Endodermal cell (in vitro differentiated cells): Measurements from ENCODE around the gene MTA1. TPM values are rescaled to one million over a fixed set of nuclear protein-coding genes. Genes with fewer than 3 reads are reported as not detected.

Experiments
- DNase-seq: peaks from one replicate; pipeline ENCODE4 v3.0.0-alpha.2; 2017
- H3K27ac ChIP-seq: 2 replicates; pipeline ENCODE4 v1.5.1; 2013; ENCODE audit warnings: mild to moderate bottlenecking, low read depth, low read length, moderate library complexity
- H3K27me3 ChIP-seq: 2 replicates; pipeline ENCODE4 v1.6.1; 2013; ENCODE audit warnings: mild to moderate bottlenecking, low read length, moderate library complexity; ENCODE audit not compliant: insufficient read depth, control insufficient read depth, poor library complexity, severe bottlenecking
- H3K36me3 ChIP-seq: 2 replicates; pipeline ENCODE4 v1.7.0; 2013; ENCODE audit warnings: mild to moderate bottlenecking, low read length, moderate library complexity; ENCODE audit not compliant: control insufficient read depth, insufficient read depth
- H3K4me1 ChIP-seq: one replicate; pipeline ENCODE4 v1.7.0; 2013; ENCODE audit warnings: low read length; ENCODE audit not compliant: control insufficient read depth, insufficient read depth
- H3K4me3 ChIP-seq: 2 replicates; pipeline ENCODE4 v1.5.1; 2013; ENCODE audit warnings: mild to moderate bottlenecking, low read length, moderate library complexity
- H3K9ac ChIP-seq: 2 replicates; pipeline ENCODE4 v1.6.1; 2013; ENCODE audit warnings: mild to moderate bottlenecking, low read length, moderate library complexity; ENCODE audit not compliant: poor library complexity, severe bottlenecking; ENCODE audit errors: extremely low read depth
- H3K9me3 ChIP-seq: 2 replicates; pipeline ENCODE4 v1.6.1; 2013; ENCODE audit warnings: mild to moderate bottlenecking, low read length, moderate library complexity; ENCODE audit not compliant: control insufficient read depth
- H3K27ac Mint-ChIP-seq: 2 replicates; pipeline ENCODE4 v1.8.0; 2020; ENCODE audit warnings: mixed read lengths
- H3K27me3 Mint-ChIP-seq: 2 replicates; pipeline ENCODE4 v1.8.0; 2021; ENCODE audit warnings: mild to moderate bottlenecking, mixed read lengths; ENCODE audit not compliant: insufficient read depth
- H3K36me3 Mint-ChIP-seq: 2 replicates; pipeline ENCODE4 v1.8.0; 2020; ENCODE audit warnings: low read depth, mixed read lengths
- H3K4me1 Mint-ChIP-seq: 2 replicates; pipeline ENCODE4 v1.8.0; 2020; ENCODE audit warnings: mixed read lengths
- H3K4me3 Mint-ChIP-seq: 2 replicates; pipeline ENCODE4 v1.8.0; 2020; ENCODE audit warnings: mild to moderate bottlenecking, moderate library complexity, mixed read lengths
- H3K9me3 Mint-ChIP-seq: 2 replicates; pipeline ENCODE4 v1.8.0; 2020; ENCODE audit warnings: mild to moderate bottlenecking, mixed read lengths
- CTCF ChIP-seq: fragments of 200-600 bp; sonication (generic); conservative IDR thresholded peaks from 2 replicates; pipeline ENCODE4 v1.5.0; 2021; ENCODE audit warnings: antibody characterized with exemption, mild to moderate bottlenecking
- WGBS, 2 experiments: methylation state at CpG; one replicate each; pipeline versions ENCODE4 v1.1.5 to v1.1.7; 2013; ENCODE audit warnings: missing lambda C conversion rate in 2 of 2, mixed read lengths in 1 of 2; ENCODE audit not compliant: insufficient coverage in 1 of 2, insufficient read length in 1 of 2; 5-methylcytosine and 5-hydroxymethylcytosine counted together
- total RNA-seq, 2 donors: library from RNA; stranded (reverse); fragmentation: NEBNext Ultra II Directional in 1 of 2; extraction: Animal tissue kit (Norgen Biotek cat#: 25700) in 1 of 2; gene quantifications; 2 replicates in 1 of 2; 3 replicates in 1 of 2; pipeline ENCODE4 v1.2.1, GENCODE V29; 2021

Gene MTA1
- total RNA-seq, 2 donors from 2014 or later, result 245 to 246 TPM

GRCh38 chr14:105415481-105416428 is 3.9 kb upstream of the MTA1 start:
- no peak overlapping the region for H3K9ac ChIP-seq
- peaks cover 46% of the 10 kb centered on the region for H3K27me3 Mint-ChIP-seq
- H3K36me3 Mint-ChIP-seq, result peaks cover 10% of the 10 kb centered on the region
- peaks cover 4% of the 10 kb centered on the region for H3K4me1 ChIP-seq
- H3K4me1 Mint-ChIP-seq, result peaks cover 8% of the 10 kb centered on the region
- no peaks in the 10 kb centered on the region for H3K36me3 ChIP-seq
- 91 to 92% methylated on average over 20 to 25 of the region's 25 CpGs for WGBS, 2 experiments
- H3K27me3 ChIP-seq, result peaks cover 37% of the 10 kb centered on the region
- H3K4me3 Mint-ChIP-seq, result peak overlapping the region; percentile 60
- no peak overlapping the region for H3K27ac Mint-ChIP-seq
- DNase-seq, result peak; percentile 43
- H3K9me3 ChIP-seq, result no peaks in the 10 kb centered on the region
- peak overlapping the region; percentile 71 for H3K4me3 ChIP-seq
- H3K9me3 Mint-ChIP-seq, result no peaks in the 10 kb centered on the region
- no peak for TF ChIP-seq CTCF
- H3K27ac ChIP-seq, result no peak overlapping the region

- peaks cover 5% of the 10 kb centered on the region for H3K36me3 ChIP-seq
- peaks cover 30% of the 10 kb centered on the region for H3K27me3 ChIP-seq
- TF ChIP-seq CTCF, result no peak
- H3K4me1 Mint-ChIP-seq, result peaks cover 8% of the 10 kb centered on the region
- no peak overlapping the region for H3K9ac ChIP-seq
- H3K27ac Mint-ChIP-seq, result no peak overlapping the region
- H3K27me3 Mint-ChIP-seq, result peaks cover 39% of the 10 kb centered on the region
- H3K4me1 ChIP-seq, result peaks cover 4% of the 10 kb centered on the region
- H3K9me3 ChIP-seq, result no peaks in the 10 kb centered on the region
- no peak for DNase-seq
- H3K4me3 ChIP-seq, result no peak overlapping the region
- no peaks in the 10 kb centered on the region for H3K9me3 Mint-ChIP-seq
- peaks cover 10% of the 10 kb centered on the region for H3K36me3 Mint-ChIP-seq
- no peak overlapping the region for H3K4me3 Mint-ChIP-seq
- 95 to 100% methylated on average over 3 to 10 of the region's 11 CpGs for WGBS, 2 experiments
- no peak overlapping the region for H3K27ac ChIP-seq
Measured at GRCh38 chr14:105416671-105417070, 3.0 kb upstream of the MTA1 start.

GRCh38 chr14:105417690-105418121 is 1.9 kb upstream of the MTA1 start:
- Histone ChIP-seq H3K27me3 (peaks cover 20% of the 10 kb centered on the region), H3K4me1 (peaks cover 4% of the 10 kb centered on the region), H3K36me3 (peaks cover 11% of the 10 kb centered on the region), H3K9ac (no peak overlapping the region), H3K4me3 (no peak overlapping the region), H3K27ac (no peak overlapping the region), H3K9me3 (no peaks in the 10 kb centered on the region)
- 89% methylated on average over 3 of the region's 3 CpGs; no CpG with 5 or more reads in 1 of the 2 experiments for WGBS, 2 experiments
- Mint-ChIP-seq H3K27me3 (peaks cover 29% of the 10 kb centered on the region), H3K36me3 (peaks cover 10% of the 10 kb centered on the region), H3K4me3 (peak overlapping the region; percentile 63), H3K4me1 (peaks cover 8% of the 10 kb centered on the region), H3K27ac (no peak overlapping the region), H3K9me3 (no peaks in the 10 kb centered on the region)
- no peak for TF ChIP-seq CTCF
- DNase-seq, result no peak
